HCT116 (cell line): ENCODE results near the gene SAMHD1. TPM values are rescaled to one million over a fixed set of nuclear protein-coding genes. Genes with fewer than 3 reads are reported as not detected.

Experiments
- ATAC-seq: fragments of 200-7000 bp; cut with Tn5 transposase; 2 replicates; pipeline ENCODE4 v1.9.1; 2020; ENCODE audit warnings: mild to moderate bottlenecking, moderate library complexity
- BruUV-seq: library from RNA; stranded (reverse); fragments of 400-500 nt; replicated peaks from 2 replicates; lab custom pipeline; 2021; lab: Mats Ljungman, UMichigan
- CTCF ChIA-PET: fragments of 300-600 bp; sonication (Branson Sonifier 250); formaldehyde crosslinking; loops from one replicate; lab custom pipeline; 2021; ENCODE audit warnings: antibody characterized with exemption; lab: Charles Lee
- POLR2A ChIA-PET: fragments of 300-600, 350-600 bp; sonication (Branson Sonifier 250); formaldehyde crosslinking; loops from one replicate; lab custom pipeline; 2021; ENCODE audit warnings: antibody characterized with exemption; lab: Charles Lee
- RAD21 ChIA-PET, 2 experiments: fragments of 300-600 bp; sonication (Branson Sonifier 250); formaldehyde crosslinking; loops; one replicate each; lab custom pipeline; 2023; ENCODE audit warnings: low total read pairs in 2 of 2; ENCODE audit not compliant: uncharacterized antibody in 2 of 2, unreplicated experiment in 2 of 2, low non-redundant PET in 1 of 2; lab: Charles Lee
- DNase-seq: peaks from one replicate; pipeline ENCODE4 v3.0.0-alpha.2; 2010; ENCODE audit warnings: low read depth, low spot score
- H2AFZ ChIP-seq: fragments of 200-600 bp; shearing (Covaris generic), sonication (generic); 2 replicates; pipeline ENCODE4 v1.6.1; 2017; ENCODE audit warnings: low read depth, mixed run types, mixed read lengths, antibody characterized with exemption, low read length; ENCODE audit not compliant: poor library complexity, severe bottlenecking
- H3K27ac ChIP-seq: 2 replicates; pipeline ENCODE4 v1.5.1; 2012; ENCODE audit warnings: low read depth, low read length
- H3K27me3 ChIP-seq: fragments of 200-600 bp; sonication (generic); 2 replicates; pipeline ENCODE4 v1.6.1; 2016; ENCODE audit warnings: mixed run types, low read length, mixed read lengths; ENCODE audit not compliant: insufficient read depth
- H3K36me3 ChIP-seq, 2 experiments: fragments of 200-500 bp in 1 of 2; fragments of 200-600 bp in 1 of 2; sonication (Bioruptor generic) in 1 of 2; sonication (generic) in 1 of 2; 2 replicates each; pipeline versions ENCODE4 v1.5.1 to v1.6.1; 2014 to 2016; ENCODE audit warnings: low read length in 2 of 2, inconsistent platforms in 1 of 2, mixed read lengths in 1 of 2, mixed run types in 1 of 2; ENCODE audit not compliant: insufficient read depth in 2 of 2, control insufficient read depth in 1 of 2
- H3K4me1 ChIP-seq, 2 experiments: fragments of 200-600 bp in 1 of 2; sonication (generic) in 1 of 2; 2 replicates each; pipeline versions ENCODE4 v1.5.1 to v1.6.1; 2012 to 2017; ENCODE audit warnings: low read length in 2 of 2, inconsistent platforms in 1 of 2, mild to moderate bottlenecking in 1 of 2, mixed read lengths in 1 of 2, mixed run types in 1 of 2, moderate library complexity in 1 of 2; ENCODE audit not compliant: insufficient read depth in 2 of 2, control insufficient read depth in 1 of 2
- H3K4me2 ChIP-seq: fragments of 200-600 bp; sonication (generic); 2 replicates; pipeline ENCODE4 v1.6.1; 2017; ENCODE audit warnings: mixed run types, low read length, mixed read lengths
- H3K4me3 ChIP-seq, 2 experiments: fragments of 200-600 bp in 1 of 2; sonication (generic) in 1 of 2; replicated peaks in 1 of 2; 2 replicates each; pipeline ENCODE4 v1.5.1; 2011 to 2016; ENCODE audit warnings: low read length in 2 of 2, control low read depth in 1 of 2, low read depth in 1 of 2, mild to moderate bottlenecking in 1 of 2, mixed read lengths in 1 of 2, mixed run types in 1 of 2
- H3K79me2 ChIP-seq: fragments of 200-600 bp; sonication (generic); 2 replicates; pipeline ENCODE4 v1.6.1; 2017; ENCODE audit warnings: mild to moderate bottlenecking, mixed run types, low read length, moderate library complexity, mixed read lengths; ENCODE audit not compliant: insufficient read depth
- H3K9ac ChIP-seq: fragments of 200-600 bp; sonication (generic); 2 replicates; pipeline ENCODE4 v1.6.1; 2016; ENCODE audit warnings: low read length, mixed read lengths
- H3K9me2 ChIP-seq: fragments of 200-600 bp; sonication (generic), shearing (Covaris generic); 2 replicates; pipeline ENCODE4 v1.6.1; 2017; ENCODE audit warnings: mixed run types, mild to moderate bottlenecking, moderate library complexity; ENCODE audit not compliant: insufficient read depth
- H3K9me3 ChIP-seq, 2 experiments: fragments of 200-500 bp in 1 of 2; fragments of 200-600 bp in 1 of 2; sonication (Bioruptor generic) in 1 of 2; sonication (generic) in 1 of 2; 2 replicates each; pipeline ENCODE4 v1.6.1; 2014 to 2017; ENCODE audit warnings: low read length in 2 of 2, mixed read lengths in 2 of 2, inconsistent platforms in 1 of 2, low read depth in 1 of 2, mild to moderate bottlenecking in 1 of 2, mixed run types in 1 of 2, moderate library complexity in 1 of 2; ENCODE audit not compliant: control insufficient read depth in 1 of 2, insufficient read depth in 1 of 2
- H4K20me1 ChIP-seq: fragments of 200-600 bp; sonication (generic), shearing (Covaris generic); 2 replicates; pipeline ENCODE4 v1.6.1; 2017; ENCODE audit warnings: mixed run types, mild to moderate bottlenecking, moderate library complexity; ENCODE audit not compliant: insufficient read depth
- CBX3 ChIP-seq: IDR thresholded peaks from 2 replicates; pipeline ENCODE4 v1.6.1; 2012; ENCODE audit warnings: low read depth
- CEBPB ChIP-seq: IDR thresholded peaks from 2 replicates; pipeline ENCODE4 v1.6.1; 2012; ENCODE audit warnings: low read depth
- JUND ChIP-seq: IDR thresholded peaks from 2 replicates; pipeline ENCODE4 v1.6.1; 2012
- POLR2AphosphoS5 ChIP-seq: IDR thresholded peaks from 2 replicates; pipeline ENCODE4 v1.6.1; 2011; ENCODE audit warnings: mild to moderate bottlenecking, low read depth, low read length, moderate library complexity
- SP1 ChIP-seq: IDR thresholded peaks from 2 replicates; pipeline ENCODE4 v1.6.1; 2012; ENCODE audit warnings: low read depth
- YY1 ChIP-seq: IDR thresholded peaks from 2 replicates; pipeline ENCODE4 v1.6.1; 2011; ENCODE audit warnings: low read length, low read depth, moderate library complexity, mild to moderate bottlenecking; ENCODE audit not compliant: insufficient replicate concordance; ENCODE audit errors: extremely low read depth
- ZBTB33 ChIP-seq: IDR thresholded peaks from 2 replicates; pipeline ENCODE4 v1.6.1; 2011; ENCODE audit warnings: mild to moderate bottlenecking, low read length, moderate library complexity; ENCODE audit not compliant: insufficient replicate concordance; ENCODE audit errors: extremely low read depth
- ZNF274 ChIP-seq: fragments of 200-500 bp; sonication (Bioruptor generic); IDR thresholded peaks from 2 replicates; pipeline ENCODE4 v1.6.1; 2014; ENCODE audit warnings: mild to moderate bottlenecking, low read depth, low read length, inconsistent platforms
- intact Hi-C: fragments of 100-400 bp; cut with micrococcal nuclease; formaldehyde crosslinking; loops from 2 replicates; pipeline ENCODE4 v1.10.0; 2022
- total RNA-seq: library from RNA; stranded (reverse); gene quantifications from one replicate; pipeline ENCODE4 v1.2.1, GENCODE V29; 2021; ENCODE audit not compliant: unreplicated experiment

SAMHD1 gene
- total RNA-seq, 1 experiment from 2014 or later, result 21.4 TPM

GRCh38 chr20:36866681-36867495 lies 84.6 kb downstream of the SAMHD1 start (continued):
- TF ChIP-seq ZBTB33 (no peak), JUND (no peak), CBX3 (no peak)

- no peak for ATAC-seq
- intact Hi-C loops, result no loop called here
Observed at GRCh38 chr20:36866164-36866563, 85.3 kb downstream of the SAMHD1 start.

More at GRCh38 chr20:36866164-36866563, 85.3 kb downstream of the SAMHD1 start:
- Histone ChIP-seq H3K4me1 (peaks cover 16 to 27% of the 10 kb centered on the region in 2 experiments), H3K4me2 (no peak overlapping the region), H3K9me3 (no peaks in the 10 kb centered on the region), H3K4me3 (no peak overlapping the region), H4K20me1 (no peaks in the 10 kb centered on the region), H3K36me3 (no peaks in the 10 kb centered on the region), H3K9me2 (no peaks in the 10 kb centered on the region), H2AFZ (no peak overlapping the region), H3K27me3 (no peaks in the 10 kb centered on the region), H3K79me2 (peaks cover 8% of the 10 kb centered on the region; the same call in 1 of the 2 replicates), H3K27ac (no peak overlapping the region), H3K9ac (no peak overlapping the region)
- ChIA-PET POLR2A (no interaction called here), CTCF (no interaction called here), RAD21 (no interaction called here)
- no peak for DNase-seq
- TF ChIP-seq POLR2AphosphoS5 (no peak), YY1 (no peak), SP1 (no peak), CBX3 (no peak), CEBPB (no peak), ZNF274 (no peak), JUND (no peak)
- no TSS peak for BruUV-seq
